ENCODE results near the gene ZDHHC22. TPM values are rescaled to one million over a fixed set of nuclear protein-coding genes. Genes with fewer than 3 reads are reported as not detected.

The ZDHHC22 gene
- polyA plus RNA-seq, 3 donors = not detected

DNA sequence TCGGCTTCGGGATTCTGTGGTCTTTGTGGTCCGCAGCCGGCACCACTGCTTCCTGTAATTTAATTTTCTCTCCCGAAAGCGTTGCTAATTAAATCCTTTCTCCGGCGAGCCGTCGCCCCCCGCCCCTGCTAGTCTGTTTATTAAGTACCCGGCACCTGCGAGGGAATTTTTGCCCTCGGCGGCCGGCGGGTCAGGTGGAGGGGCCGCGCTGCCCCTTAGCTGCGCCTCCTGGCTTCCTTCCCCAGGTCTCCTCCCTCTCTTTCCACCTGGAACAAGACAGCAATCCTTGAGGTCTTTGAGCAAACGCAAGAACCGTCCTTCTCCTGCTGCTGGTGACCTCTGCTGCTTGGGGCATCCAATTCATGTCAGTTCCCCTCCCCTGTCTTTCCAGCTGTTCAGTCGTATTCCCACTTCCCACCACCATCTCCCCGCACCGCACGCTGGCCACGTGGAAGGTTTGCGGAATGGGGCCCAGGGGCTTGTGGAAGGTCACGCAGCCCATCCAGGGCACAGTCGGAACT, 16.2 kb downstream of the ZDHHC22 start:
- Mint-ChIP-seq H3K4me1 (peaks cover 37% of the 10 kb centered on the region), H3K4me3 (peak overlapping the region; percentile 61 to 89), H3K9me3 (peaks cover 0 to 5% (median 1%) of the 10 kb centered on the region in 7 donors), H3K36me3 (peaks cover 0 to 5% of the 10 kb centered on the region in 2 donors), H3K27me3 (ENCODE audit: low read depth in 3 of 3) (peaks cover 41 to 58% (median 55%) of the 10 kb centered on the region in 3 donors), H3K27ac (no peak overlapping the region)
- DNase-seq = peak in 1 of 3 donors; percentile 4
- 16% methylated on average over 22 of the region's 30 CpGs for WGBS (ENCODE audit: insufficient coverage)
- peaks cover 0 to 8% of the 10 kb centered on the region in 2 donors for H3K9me3 ChIP-seq (replicated peaks in 1 of 2; ENCODE audit: control insufficient read depth in 1 of 2, insufficient read depth in 1 of 2, low read length in 2 of 2)
- peak overlapping the region in 1 of 3 experiments; percentile 76 for H3K4me3 ChIP-seq (replicated peaks in 1 of 3; ENCODE audit: low read depth in 2 of 3, low read length in 3 of 3)
- H3K36me3 ChIP-seq (replicated peaks in 1 of 2; ENCODE audit: control insufficient read depth in 1 of 2, insufficient read depth in 2 of 2, low read length in 2 of 2) = no peaks in the 10 kb centered on the region
- H3K4me2 ChIP-seq (replicated peaks; ENCODE audit: extremely low read depth, low read length, poor library complexity, severe bottlenecking) = peak overlapping the region; percentile 83
- TF ChIP-seq, protein P1, sequence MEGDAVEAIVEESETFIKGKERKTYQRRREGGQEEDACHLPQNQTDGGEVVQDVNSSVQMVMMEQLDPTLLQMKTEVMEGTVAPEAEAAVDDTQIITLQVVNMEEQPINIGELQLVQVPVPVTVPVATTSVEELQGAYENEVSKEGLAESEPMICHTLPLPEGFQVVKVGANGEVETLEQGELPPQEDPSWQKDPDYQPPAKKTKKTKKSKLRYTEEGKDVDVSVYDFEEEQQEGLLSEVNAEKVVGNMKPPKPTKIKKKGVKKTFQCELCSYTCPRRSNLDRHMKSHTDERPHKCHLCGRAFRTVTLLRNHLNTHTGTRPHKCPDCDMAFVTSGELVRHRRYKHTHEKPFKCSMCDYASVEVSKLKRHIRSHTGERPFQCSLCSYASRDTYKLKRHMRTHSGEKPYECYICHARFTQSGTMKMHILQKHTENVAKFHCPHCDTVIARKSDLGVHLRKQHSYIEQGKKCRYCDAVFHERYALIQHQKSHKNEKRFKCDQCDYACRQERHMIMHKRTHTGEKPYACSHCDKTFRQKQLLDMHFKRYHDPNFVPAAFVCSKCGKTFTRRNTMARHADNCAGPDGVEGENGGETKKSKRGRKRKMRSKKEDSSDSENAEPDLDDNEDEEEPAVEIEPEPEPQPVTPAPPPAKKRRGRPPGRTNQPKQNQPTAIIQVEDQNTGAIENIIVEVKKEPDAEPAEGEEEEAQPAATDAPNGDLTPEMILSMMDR (IDR thresholded peaks at IDR 0.05) = peak; percentile 50
- H3K27ac ChIP-seq (ENCODE audit: low read depth in 1 of 2, low read length in 2 of 2) = no peak overlapping the region
- peak overlapping the region; percentile 45 for H3K9ac ChIP-seq (ENCODE audit: insufficient read depth, low read length, poor library complexity, severe bottlenecking)
- H3K27me3 ChIP-seq (ENCODE audit: control insufficient read depth in 2 of 2, insufficient read depth in 2 of 2, low read length in 2 of 2) = peaks cover 18 to 49% of the 10 kb centered on the region in 2 donors
- no peaks in the 10 kb centered on the region for H4K20me1 ChIP-seq (ENCODE audit: insufficient read depth, low read length)
- H3K79me2 ChIP-seq (ENCODE audit: insufficient read depth, low read length) = no peaks in the 10 kb centered on the region
- H2AFZ ChIP-seq (ENCODE audit: insufficient read depth, low read depth, low read length, poor library complexity, severe bottlenecking) = peak overlapping the region; percentile 83
- intact Hi-C loops (cut with micrococcal nuclease) = no loop called here
- peaks cover 35 to 36% of the 10 kb centered on the region in 2 donors for H3K4me1 ChIP-seq (ENCODE audit: control insufficient read depth in 1 of 2, insufficient read depth in 2 of 2, low read length in 2 of 2)

DNA sequence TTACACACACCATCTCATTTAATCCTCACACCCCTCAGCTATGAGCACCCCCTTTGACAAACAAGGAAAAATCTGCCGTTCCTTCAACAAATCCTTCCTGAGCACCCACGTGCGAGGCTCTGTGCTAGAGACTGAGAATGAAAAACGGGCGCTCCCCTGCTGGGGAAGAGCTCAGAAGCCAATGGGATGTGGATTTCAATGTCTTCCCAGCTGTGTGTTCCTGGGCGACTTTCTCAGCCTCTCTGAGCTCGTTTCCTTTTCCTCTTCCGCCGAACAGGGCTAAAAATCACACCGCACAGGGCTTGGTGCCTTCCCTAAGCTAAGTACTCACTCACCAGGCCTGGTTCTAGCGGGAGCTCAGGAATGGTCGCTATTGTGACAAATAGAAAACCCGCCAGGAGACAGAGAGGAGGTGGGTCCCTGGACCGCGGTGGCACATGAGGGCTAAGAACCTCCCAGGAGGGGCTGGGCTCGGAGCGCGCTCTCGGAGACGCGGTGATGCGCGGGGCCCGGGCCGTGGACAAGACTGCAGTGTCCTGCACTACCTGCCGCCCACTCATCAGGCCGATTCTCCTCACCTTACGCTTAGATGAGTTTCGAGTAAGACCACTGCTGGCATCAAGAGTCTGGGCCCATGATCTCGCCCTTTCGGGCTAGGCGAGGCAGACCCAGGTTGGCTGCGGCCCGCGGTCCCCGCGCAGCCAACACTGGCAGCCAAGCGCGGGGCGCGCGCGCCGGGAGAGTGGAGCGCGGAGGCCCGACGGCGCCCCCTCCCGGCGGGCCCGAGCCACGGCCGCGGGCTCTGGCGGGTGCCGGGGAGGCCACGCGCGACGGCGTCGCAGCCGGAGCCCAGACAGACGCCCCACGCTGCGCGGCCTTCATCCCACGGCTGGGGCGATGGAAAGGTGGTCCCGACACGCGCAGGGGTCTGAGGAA, 17.0 kb downstream of the ZDHHC22 start:
- no peaks in the 10 kb centered on the region for H3K79me2 ChIP-seq (ENCODE audit: insufficient read depth, low read length)
- Mint-ChIP-seq H3K4me3 (peak overlapping the region; percentile 78 to 91), H3K9me3 (peaks cover 0 to 5% (median 1%) of the 10 kb centered on the region in 7 donors), H3K36me3 (peaks cover 0 to 5% of the 10 kb centered on the region in 2 donors), H3K27me3 (ENCODE audit: low read depth in 3 of 3) (peaks cover 40 to 52% (median 51%) of the 10 kb centered on the region in 3 donors), H3K27ac (peak overlapping the region in 1 of 7 donors; percentile 30), H3K4me1 (peaks cover 38% of the 10 kb centered on the region)
- peak overlapping the region; percentile 83 for H3K4me2 ChIP-seq (replicated peaks; ENCODE audit: extremely low read depth, low read length, poor library complexity, severe bottlenecking)
- peak overlapping the region; percentile 83 for H2AFZ ChIP-seq (ENCODE audit: insufficient read depth, low read depth, low read length, poor library complexity, severe bottlenecking)
- peaks cover 40 to 42% of the 10 kb centered on the region in 2 donors for H3K4me1 ChIP-seq (ENCODE audit: control insufficient read depth in 1 of 2, insufficient read depth in 2 of 2, low read length in 2 of 2)
- peak overlapping the region; percentile 45 for H3K9ac ChIP-seq (ENCODE audit: insufficient read depth, low read length, poor library complexity, severe bottlenecking)
- H3K9me3 ChIP-seq (replicated peaks in 1 of 2; ENCODE audit: control insufficient read depth in 1 of 2, insufficient read depth in 1 of 2, low read length in 2 of 2) = peaks cover 0 to 8% of the 10 kb centered on the region in 2 donors
- no peaks in the 10 kb centered on the region for H3K36me3 ChIP-seq (replicated peaks in 1 of 2; ENCODE audit: control insufficient read depth in 1 of 2, insufficient read depth in 2 of 2, low read length in 2 of 2)
- intact Hi-C loops (cut with micrococcal nuclease) = no loop called here
- peak; percentile 32 to 55 (median 51) for DNase-seq
- WGBS (ENCODE audit: insufficient coverage) = 6% methylated on average over 73 of the region's 73 CpGs
- H3K27me3 ChIP-seq (ENCODE audit: control insufficient read depth in 2 of 2, insufficient read depth in 2 of 2, low read length in 2 of 2) = peaks cover 18 to 49% of the 10 kb centered on the region in 2 donors
- H3K27ac ChIP-seq (ENCODE audit: low read depth in 1 of 2, low read length in 2 of 2) = no peak overlapping the region
- H4K20me1 ChIP-seq (ENCODE audit: insufficient read depth, low read length) = no peaks in the 10 kb centered on the region
- peak overlapping the region; percentile 24 to 76 (median 35) for H3K4me3 ChIP-seq (replicated peaks in 1 of 3; ENCODE audit: low read depth in 2 of 3, low read length in 3 of 3)
- TF ChIP-seq, protein P1 (IDR thresholded peaks at IDR 0.05) = peak; percentile 89

Data from CD14-positive monocyte (primary cell).